OCI-M2 (cell line): ENCODE results near the gene NOX4.

Source experiments
- DNase-seq: peaks from one replicate; lab custom pipeline; 2025; ENCODE audit not compliant: unreplicated experiment; lab: John Stamatoyannopoulos, UW

Gene NOX4

DNA sequence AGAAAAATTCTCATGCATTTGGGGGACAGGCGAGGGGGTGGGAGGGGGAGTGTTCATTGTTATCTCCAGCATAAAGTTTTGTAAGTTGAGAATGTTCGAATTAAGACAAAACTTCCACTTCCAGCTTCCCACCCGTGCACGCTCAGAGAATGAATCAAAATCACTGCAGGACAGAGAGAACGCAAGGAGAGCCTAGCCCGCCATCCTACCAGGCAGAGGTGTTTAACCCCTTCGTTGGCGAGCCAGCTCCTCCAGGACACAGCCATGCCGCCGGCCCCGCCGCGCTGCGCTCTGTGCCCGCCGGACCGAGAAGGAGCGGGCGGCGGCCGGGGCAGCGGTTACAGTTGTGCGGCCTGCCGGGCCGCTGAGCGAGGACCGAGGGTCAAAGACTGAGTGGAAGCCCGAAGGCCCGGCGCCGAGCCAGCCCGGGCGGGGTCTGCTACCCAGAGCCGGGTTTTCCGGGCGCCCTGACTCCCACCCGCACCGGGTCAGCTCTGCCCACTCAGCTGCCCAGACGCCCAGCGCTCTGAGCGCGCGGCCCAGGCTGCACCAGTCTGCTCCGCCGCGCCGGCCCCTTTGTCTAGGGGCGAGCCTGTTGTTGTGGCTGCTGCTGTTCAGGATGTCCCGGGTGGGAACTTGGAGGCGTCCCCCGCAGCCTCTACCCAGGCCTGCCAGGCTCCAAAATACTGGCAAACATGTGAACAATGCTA, at the start of gene NOX4:
NOX4 (minus strand) TSS at position 395 of the 710 bp plus-strand sequence; CDS start at position 266, 129 bp downstream.
- no peak for DNase-seq

DNA sequence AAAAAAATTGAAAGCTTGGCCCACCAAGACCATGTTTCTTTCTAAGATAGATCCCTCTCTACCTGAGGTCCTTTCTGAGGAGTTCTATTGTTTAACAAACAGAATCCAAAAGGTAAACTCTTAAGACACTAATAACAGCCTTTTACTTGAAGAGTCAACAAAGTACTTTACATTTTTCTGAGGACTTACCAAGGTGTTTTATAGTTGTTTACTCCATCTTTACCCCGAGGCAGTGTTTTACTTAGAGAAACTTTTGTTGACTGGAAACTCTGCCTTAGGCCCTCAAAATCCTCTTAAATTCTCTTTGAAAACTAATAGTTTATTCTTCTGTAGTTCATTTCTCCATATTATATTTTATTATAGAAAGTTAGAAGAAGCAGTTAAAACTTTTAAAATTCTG, 49.7 kb upstream of the NOX4 start:
- DNase-seq, result no peak

DNA sequence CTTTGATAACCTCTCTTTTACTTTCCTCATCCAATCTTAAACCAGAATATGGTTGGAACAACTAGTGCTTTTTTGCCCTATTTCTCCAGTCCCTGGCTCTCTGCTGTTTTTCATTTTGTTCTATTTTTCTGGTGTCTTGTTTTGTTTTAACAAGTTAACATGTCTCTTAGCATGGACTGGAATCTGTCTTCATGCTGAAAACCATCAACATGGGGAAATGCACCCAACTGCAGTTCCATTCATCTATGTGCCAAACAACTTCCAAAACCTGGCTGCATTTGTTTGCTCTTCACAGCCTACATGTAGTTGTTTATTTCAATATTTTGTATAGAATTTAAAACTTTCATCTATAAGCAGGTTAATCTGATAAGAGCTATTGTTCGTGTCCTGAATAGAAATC, 46.8 kb upstream of the NOX4 start:
- no peak for DNase-seq

DNA sequence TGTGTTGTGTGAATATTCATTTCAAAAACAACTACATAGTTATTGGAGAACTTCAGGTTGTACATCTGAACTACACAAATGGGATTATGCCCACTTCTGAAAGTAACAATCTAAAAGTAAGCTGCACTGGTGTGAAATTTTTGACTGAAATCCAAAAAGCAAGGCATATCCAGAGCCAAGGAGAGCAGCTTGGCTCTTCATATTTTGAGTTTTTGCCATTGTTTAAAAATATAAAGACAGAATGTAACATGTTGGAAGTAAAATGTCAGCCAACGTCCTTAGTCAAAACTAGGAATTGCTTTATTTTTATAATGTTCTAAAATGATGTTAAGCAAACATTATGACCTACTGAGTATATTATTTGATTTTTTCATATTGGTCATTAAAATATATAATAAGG, 45.8 kb upstream of the NOX4 start:
- DNase-seq, result no peak

DNA sequence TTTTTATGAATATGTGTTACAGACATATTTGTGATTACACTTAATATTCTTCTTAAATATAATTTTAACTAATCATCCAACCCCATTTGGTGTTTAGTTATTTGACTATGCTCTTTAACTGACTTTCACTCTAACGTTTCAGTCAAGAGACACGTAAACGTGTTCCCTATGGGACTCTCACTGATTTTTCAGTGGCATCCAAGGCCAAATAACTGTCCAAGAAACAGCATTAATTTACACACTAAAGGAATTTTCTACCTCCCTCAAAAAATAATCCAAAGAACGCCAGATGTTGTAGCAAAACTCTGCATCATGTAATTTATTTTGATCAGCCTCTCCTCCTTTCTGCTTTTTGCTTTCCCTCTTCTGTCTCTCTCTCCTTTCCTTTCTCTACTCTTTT, 44.0 kb upstream of the NOX4 start:
- no peak for DNase-seq

DNA sequence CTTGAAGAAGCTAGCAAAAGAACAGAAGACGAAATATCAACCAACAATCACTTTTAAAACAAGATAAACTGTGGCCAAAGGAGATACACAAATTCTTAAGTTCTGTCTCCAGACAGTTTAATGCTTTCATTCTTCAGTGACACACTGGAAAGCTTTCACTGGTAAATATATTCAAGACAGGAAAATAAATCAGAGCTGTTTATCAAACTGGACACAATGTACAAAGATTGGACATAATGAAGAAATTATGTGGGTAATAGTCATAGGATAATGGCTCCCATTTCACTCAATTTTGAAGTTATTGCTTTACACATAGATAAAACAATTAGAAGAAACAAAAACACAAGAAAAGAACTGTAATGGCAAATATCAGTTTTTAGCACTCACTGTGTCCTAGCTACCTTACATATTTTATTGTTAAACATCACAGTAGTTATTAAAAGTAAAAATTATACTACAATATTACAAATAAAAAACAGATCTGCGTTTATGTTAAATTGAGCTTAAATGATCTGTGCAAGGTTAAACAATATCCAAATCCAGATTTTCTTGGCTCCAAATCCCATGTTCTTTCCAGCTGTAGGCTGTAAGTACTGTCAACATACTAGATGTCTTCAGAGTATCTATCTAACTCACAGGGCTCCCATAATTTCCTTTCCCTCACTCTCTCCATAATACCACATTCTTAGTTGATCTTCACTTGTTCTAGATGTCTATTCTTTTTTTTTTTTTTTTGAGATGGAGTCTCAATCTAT, 38.6 kb upstream of the NOX4 start:
- no peak for DNase-seq

DNA sequence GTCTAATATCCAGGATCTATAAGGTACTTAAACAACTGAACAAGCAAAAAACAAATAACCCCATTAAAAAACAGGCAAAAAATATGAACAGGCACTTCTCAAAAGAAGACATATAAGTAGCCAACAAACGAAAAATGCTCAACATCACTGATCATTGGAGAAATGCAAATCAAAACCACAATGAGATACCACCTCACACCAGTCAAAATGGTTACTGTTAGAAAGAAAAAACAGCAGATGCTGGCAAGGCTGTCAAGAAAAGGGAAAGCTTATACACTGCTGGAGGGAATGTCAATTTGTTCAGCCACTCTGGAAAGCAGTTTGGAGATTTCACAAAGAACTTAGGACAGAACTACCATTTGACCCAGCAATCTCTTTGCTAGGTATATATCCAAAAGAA, 30.6 kb upstream of the NOX4 start:
- no peak for DNase-seq

DNA sequence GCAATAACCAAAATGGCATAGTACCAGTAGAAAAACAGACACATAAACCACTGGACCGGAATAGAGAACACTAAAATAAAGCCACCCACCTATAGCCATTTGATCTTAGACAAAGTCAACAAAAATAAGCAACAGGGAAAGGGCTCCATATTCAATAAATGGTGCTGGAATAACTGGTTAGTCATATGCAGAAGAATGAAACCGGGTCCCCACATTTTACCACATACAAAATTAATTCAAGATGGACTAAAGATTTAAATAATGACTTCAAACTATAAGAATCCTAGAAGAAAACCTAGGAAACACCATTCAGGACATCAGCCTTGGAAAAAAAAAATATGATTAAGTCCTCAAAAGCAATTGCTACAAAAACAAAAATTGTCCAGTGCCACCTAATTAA, 30.1 kb upstream of the NOX4 start:
- no peak for DNase-seq

DNA sequence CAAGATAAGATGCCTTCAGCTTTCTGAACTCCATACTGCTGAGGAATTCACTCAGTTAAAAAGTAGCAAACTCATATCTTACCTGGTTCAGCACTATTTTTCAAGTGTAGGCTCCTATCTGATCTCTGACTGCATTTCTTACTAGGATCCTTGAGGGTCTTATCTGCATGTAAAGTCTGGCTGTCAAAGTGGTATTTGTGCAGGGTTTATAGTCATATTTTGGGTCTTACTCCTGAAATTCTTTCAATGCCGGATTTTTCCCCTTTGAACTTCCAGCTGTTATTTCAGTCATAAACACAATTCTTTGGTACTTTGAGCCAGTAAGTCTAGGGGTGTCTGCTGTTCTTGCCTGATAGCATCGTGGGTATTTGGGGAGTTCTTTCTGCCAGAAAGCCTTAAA, 25.3 kb upstream of the NOX4 start:
- no peak for DNase-seq

DNA sequence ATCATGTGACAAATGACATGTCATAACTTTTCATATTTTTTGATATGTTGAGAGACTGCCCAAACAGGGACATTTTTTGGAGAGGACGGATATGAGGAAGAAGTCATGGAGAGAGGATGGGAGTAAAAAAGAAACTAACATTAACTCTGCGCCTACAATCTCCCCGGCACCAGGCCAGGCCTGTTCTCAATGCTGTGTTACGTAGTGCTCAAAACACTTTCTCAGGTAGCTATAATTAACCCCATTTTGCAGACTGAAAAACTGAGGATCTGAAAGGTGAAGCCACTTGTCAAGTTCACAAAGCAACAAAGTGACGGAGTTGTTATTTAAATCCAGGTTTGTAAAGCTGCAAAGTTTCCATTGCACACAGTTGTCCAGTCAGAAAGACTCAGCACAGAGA, 17.4 kb upstream of the NOX4 start:
- DNase-seq, result no peak

DNA sequence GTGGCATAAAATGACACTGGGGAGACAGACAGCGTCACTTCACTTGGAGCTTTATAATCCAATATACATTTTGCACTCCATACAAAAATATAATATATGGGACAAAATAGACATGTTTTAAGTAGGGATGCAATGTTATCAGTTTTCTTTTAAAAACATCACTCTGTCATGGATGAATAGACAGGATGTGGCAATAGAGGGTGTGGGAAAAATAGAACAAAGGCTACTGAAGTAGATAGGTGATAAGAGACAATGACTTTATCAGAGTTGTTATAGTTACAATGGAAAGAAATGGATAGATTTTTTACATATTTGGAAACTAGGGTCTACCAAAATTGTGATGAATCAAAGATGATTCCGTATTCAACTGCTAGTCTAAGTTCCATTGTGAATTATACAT, 13.1 kb upstream of the NOX4 start:
- no peak for DNase-seq

DNA sequence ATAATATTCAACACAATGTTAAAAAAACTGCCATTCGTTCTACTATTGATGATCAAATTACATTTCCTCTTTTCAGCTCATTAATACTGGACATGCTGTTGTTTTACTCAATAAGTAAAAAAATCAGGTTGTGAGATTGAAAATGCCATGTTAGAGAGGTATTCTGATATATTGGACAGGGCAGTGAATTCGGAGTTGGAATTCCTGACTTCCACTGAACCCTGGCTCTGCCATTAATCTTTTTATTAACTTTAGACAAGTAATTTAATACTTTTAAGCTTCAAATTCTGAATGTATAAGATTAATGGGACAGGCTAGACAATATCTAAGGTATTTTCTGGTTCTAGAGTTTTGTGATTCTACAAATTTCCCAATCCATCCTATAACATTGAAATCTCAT, 12.2 kb upstream of the NOX4 start:
- DNase-seq, result no peak

DNA sequence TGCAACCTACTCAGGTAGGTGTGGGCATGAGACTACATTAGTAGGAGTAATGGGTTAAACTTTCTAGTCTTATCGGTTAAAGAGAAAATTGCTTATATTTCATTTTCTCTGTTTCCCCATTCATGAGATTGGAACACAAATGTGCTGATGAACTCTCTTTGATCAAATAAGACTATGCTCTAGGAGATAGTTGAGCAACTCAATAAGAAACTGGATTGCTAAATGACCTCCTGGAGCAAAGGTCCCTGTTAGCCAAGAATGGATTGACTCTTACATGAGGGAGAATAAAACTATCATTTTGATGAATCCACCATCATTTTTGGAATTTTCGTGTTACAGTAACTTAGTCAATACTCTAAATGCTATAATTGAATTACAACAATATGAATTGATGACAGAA, 11.1 kb upstream of the NOX4 start:
- DNase-seq, result no peak

DNA sequence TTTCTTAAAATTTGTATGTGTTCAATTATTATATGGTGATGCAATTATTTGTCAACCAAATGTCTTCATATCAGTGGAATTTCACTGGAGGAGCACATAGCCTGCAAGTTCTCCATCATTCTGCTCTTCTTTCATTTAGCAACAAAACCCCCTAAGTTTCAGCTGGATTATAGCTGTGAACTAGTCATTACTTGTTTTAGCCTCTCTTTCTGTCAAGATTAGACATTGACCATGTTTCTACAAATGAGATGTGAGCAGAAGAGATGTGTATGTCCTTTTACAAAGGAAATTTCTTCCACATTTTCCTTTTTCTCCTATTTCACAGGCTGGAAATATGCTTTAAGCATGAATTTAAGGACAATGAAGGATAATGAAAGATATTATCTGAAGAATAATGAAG, 9.2 kb upstream of the NOX4 start:
- no peak for DNase-seq

DNA sequence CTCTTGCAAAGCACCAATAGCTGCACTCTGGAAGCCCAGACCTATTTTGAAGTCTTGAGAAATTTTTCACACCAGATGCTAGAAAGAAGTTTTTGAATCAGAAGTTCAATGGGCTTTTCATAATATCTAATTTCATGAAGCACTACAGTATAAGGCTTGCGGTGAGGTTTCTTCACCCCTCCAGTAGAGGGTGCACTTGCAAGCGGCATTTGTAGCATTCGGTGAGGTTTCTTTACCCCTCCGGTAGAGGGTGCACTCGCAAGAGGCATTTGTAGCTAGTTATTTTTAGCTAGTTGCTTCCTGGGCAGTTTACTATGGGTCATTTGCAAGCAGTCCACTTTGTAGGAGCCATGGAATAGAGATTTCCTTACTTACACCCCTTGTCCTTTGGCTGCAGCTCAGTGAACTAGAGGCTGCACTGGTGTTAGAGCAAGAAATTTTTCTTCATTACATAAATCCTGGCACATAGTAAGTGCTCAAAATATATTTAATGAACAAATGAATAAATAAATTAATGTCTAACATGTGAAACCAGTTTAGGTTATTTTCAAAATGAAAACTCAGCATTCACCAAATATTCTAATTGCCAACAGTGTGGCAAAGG, 7.8 kb upstream of the NOX4 start:
- no peak for DNase-seq

DNA sequence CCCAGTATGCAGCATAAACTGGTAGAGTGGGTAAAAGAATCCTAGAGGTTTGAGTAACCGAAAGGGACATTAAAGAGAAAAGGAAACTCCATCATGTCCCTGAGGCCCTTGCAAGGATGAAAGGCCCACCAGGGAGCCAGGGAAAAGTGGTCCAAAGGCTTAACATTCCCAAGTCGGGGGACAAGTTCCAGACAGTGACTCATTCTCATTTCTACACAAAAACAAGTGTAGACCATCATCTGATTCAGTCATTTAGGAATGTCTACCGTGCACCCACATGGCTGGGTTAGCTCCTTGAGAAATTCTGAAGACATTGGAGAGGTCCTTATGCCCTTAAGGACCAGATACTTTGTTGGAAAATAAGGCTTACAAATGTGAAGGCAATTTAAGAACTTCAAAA, 4.8 kb upstream of the NOX4 start:
- no peak for DNase-seq

DNA sequence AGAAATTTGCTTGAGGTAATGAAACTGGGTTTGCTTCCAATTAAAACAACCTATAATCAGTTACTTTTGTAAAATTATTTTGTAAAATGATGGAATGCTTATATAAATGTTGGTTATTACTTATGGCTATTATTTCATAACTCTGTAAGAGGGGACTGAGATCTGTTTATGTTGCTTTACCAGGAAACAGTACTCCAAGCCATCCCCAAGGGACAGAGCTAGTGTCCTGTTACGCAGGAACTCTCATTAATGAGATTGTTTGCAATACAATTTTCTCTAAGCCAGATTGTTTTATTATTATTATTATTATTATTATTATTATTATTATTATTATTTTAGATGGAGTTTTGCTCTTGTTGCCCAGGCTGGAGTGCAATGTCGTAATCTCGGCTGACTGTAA, 2.3 kb upstream of the NOX4 start:
- DNase-seq, result no peak

DNA sequence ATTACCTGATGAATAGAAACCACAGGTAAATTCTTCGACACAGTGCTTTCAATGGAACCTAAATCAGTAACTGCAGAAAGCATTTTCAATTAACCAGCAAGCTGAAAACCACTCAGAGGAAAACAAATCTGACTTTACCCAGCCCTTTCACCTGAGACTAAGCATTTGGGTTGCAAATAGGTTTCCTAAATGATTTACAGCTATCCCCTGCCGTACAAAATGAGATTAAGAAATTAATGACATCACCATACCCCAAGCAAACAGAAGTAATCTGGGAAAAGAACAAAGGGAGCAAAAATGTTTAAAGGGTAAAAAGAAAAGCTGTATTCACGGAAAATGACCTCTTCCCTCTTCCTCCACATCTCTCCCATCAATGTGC, 584 bp downstream of the NOX4 start:
- no peak for DNase-seq

DNA sequence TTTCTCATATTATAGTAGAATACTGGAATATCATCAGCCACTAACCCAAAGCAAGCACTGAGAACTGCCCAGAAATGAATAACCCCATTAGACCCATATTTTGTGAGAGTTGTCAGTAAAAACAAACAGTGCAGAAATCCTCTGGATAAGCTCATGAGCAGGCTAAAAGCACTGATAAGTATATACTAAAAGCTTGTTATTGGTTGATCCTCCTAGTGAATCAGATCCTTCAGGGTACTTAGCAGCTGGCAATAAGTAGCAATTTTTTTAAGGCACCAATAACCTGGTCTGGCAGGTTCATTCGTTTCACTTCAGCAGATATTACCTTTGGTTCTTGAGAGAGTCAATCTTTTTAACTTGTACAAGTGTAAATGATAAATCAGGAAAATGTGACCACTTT, 1.2 kb downstream of the NOX4 start:
- no peak for DNase-seq

DNA sequence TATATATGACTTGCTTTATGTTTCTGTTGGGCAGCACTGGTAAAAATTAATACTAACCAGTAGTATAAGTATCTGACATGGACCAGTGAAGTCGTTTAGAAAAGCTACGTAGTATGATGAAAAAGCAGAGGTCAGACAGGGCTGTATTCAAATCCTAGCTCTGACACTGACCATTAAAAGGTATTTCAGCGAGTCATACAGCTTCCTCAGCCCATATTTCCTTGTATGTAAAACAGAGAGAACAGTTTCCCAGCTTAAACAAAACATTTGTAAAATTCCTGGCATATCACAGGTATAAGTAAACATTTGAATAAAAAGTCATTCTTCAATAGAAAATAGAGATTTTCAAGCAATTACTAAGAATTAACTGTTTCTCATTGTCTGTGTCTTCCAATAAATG, 4.2 kb downstream of the NOX4 start:
- no peak for DNase-seq

DNA sequence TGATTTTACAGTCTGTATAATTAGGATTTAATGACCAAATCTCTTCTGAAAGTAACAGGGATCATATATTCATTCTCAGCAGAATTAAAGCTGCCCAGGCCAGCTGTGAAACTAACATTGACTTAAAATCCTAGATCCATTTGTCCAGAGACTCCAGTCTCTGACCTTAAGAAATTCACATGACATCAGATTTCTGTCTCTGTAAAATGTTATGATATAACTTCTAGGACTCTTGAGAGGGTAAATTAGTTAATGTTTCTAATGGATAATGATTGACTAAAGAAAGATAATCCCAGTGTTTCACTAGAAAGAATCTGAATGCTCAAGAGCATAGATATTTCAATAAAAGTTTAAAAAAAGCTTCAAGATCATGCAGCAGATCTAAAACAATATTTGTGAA, 6.3 kb downstream of the NOX4 start:
- no peak for DNase-seq

DNA sequence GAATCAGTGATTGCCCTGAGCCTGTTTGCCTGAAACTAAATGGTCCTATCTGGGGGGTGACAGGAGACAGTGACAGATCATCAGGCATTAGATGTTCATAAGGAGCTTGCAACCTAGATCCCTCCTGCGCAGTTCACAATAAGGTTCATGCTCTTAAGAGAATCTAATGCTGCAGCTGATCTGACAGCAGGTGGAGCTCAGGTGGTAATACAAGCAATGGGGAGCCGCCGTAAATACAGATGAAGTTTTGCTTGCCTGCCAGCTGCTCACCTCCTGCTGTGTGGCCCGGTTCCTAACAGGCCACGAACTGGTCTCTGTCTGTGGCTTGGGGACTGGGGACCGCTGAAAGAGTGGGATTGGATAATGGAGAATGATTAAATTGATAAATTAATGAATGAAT, 14.0 kb downstream of the NOX4 start:
- no peak for DNase-seq
